H1 (cell line): ENCODE measurements around the gene BAG2.

Experiments used
- ATF2 ChIP-seq: IDR thresholded peaks from 2 replicates; pipeline ENCODE4 v1.6.1; 2012; ENCODE audit warnings: low read length, inconsistent platforms
- CREB1 ChIP-seq: IDR thresholded peaks from 2 replicates; pipeline ENCODE4 v1.6.1; 2012; ENCODE audit warnings: inconsistent platforms
- CTCF ChIP-seq, 3 experiments: IDR thresholded peaks; 1 replicate in 2 of 3; 2 replicates in 1 of 3; pipeline versions ENCODE4 v1.5.1 to v1.6.1; 2011; ENCODE audit warnings: low read length in 3 of 3, mild to moderate bottlenecking in 3 of 3, inconsistent platforms in 2 of 3, low read depth in 1 of 3, moderate library complexity in 1 of 3; ENCODE audit not compliant: insufficient read depth in 1 of 3; ENCODE audit errors: control extremely low read depth in 1 of 3
- HDAC6 ChIP-seq: IDR thresholded peaks from one replicate; pipeline ENCODE4 v1.7.1; 2012; ENCODE audit warnings: low read depth, mild to moderate bottlenecking, inconsistent platforms, low read length, moderate library complexity
- PHF8 ChIP-seq: fragments of 200-600 bp; sonication (generic); conservative IDR thresholded peaks from 2 replicates; pipeline ENCODE4 v1.7.1; 2012; ENCODE audit warnings: low read depth, mild to moderate bottlenecking, inconsistent platforms, low read length, moderate library complexity
- POLR2A ChIP-seq, 2 experiments: IDR thresholded peaks; 1 replicate in 1 of 2; 2 replicates in 1 of 2; pipeline ENCODE4 v1.6.1; 2011; ENCODE audit warnings: low read depth in 2 of 2, low read length in 2 of 2, mild to moderate bottlenecking in 2 of 2; ENCODE audit errors: control extremely low read depth in 1 of 2
- RAD21 ChIP-seq, 2 experiments: IDR thresholded peaks in 1 of 2; conservative IDR thresholded peaks in 1 of 2; 2 replicates each; pipeline ENCODE4 v1.6.1; 2011; ENCODE audit warnings: low read depth in 2 of 2, low read length in 2 of 2, improper control_type of control experiment in 1 of 2, inconsistent platforms in 1 of 2, mild to moderate bottlenecking in 1 of 2, moderate library complexity in 1 of 2
- SIN3A ChIP-seq, 2 experiments: IDR thresholded peaks in 1 of 2; conservative IDR thresholded peaks in 1 of 2; 2 replicates each; pipeline ENCODE4 v1.6.1; 2011 to 2012; ENCODE audit warnings: low read length in 2 of 2, improper control_type of control experiment in 1 of 2, low read depth in 1 of 2, mild to moderate bottlenecking in 1 of 2

GRCh38 chr6:57162028-57162427 is 10.1 kb upstream of the BAG2 start:
- TF ChIP-seq CTCF (IDR thresholded peaks at IDR 0.05; ENCODE audit: control extremely low read depth in 1 of 3, insufficient read depth in 1 of 3, low read depth in 1 of 3, low read length in 3 of 3) (no peak), CREB1 (no peak), RAD21 (IDR thresholded peaks at IDR 0.05 in 1 of 2, conservative IDR thresholded peaks at IDR 0.05 in 1 of 2; ENCODE audit: low read depth in 2 of 2, low read length in 2 of 2) (no peak), SIN3A (conservative IDR thresholded peaks at IDR 0.05 in 1 of 2, IDR thresholded peaks at IDR 0.05 in 1 of 2; ENCODE audit: low read depth in 1 of 2, low read length in 2 of 2) (no peak), PHF8 (no peak), ATF2 (no peak), POLR2A (IDR thresholded peaks at IDR 0.05; ENCODE audit: control extremely low read depth in 1 of 2, low read depth in 2 of 2, low read length in 2 of 2) (no peak), HDAC6 (no peak)
